K562 (cell line): Measurements from ENCODE around the gene APBA2. TPM values are rescaled to one million over a fixed set of nuclear protein-coding genes. Genes with fewer than 3 reads are reported as not detected.

Experiments used
- HLTF ChIP-seq: fragments of 450-650 bp; IDR thresholded peaks from 2 replicates; pipeline ENCODE4 v1.6.1; 2016
- HOMEZ ChIP-seq: fragments of 250-450 bp; sonication (Bioruptor Pico); IDR thresholded peaks from 2 replicates; pipeline ENCODE4 v1.4.0; 2020; ENCODE audit warnings: mild to moderate bottlenecking, moderate library complexity
- POLR2H ChIP-seq: IDR thresholded peaks from 2 replicates; pipeline ENCODE4 v1.6.1; 2016; ENCODE audit warnings: missing genetic modification characterization, low read depth, mild to moderate bottlenecking, control low read depth, missing compliant biosample characterization, moderate library complexity
- SMAD1 ChIP-seq: fragments of 150-350 bp; IDR thresholded peaks from 2 replicates; pipeline ENCODE4 v1.6.1; 2014; ENCODE audit warnings: low read length, low read depth; ENCODE audit not compliant: partially characterized antibody
- SMAD4 ChIP-seq: fragments of 250-450 bp; sonication (Bioruptor Pico); conservative IDR thresholded peaks from 2 replicates; pipeline ENCODE4 v1.8.0; 2021; ENCODE audit warnings: inconsistent platforms, mild to moderate bottlenecking, moderate library complexity
- THAP12 ChIP-seq: fragments of 250-450 bp; sonication (Bioruptor Pico); IDR thresholded peaks from 2 replicates; pipeline ENCODE4 v1.9.0; 2021; ENCODE audit warnings: mild to moderate bottlenecking, inconsistent platforms
- THRAP3 ChIP-seq: fragments of 450-650 bp; IDR thresholded peaks from 2 replicates; pipeline ENCODE4 v1.6.1; 2016; ENCODE audit warnings: mild to moderate bottlenecking, inconsistent platforms, borderline replicate concordance
- ZNF197 ChIP-seq: fragments of 200-800 bp; sonication (Bioruptor generic); IDR thresholded peaks from 2 replicates; pipeline ENCODE4 v1.6.1; 2016; ENCODE audit warnings: low read depth, missing genetic modification characterization, missing compliant biosample characterization
- ZNF324 ChIP-seq: fragments of 250-450 bp; sonication (Bioruptor Pico); IDR thresholded peaks from 2 replicates; pipeline ENCODE4 v1.4.0; 2020; ENCODE audit warnings: mild to moderate bottlenecking
- polyA plus RNA-seq, 8 experiments: library from polyadenylated mRNA; depleted of rRNA in 4 of 8; stranded (reverse) in 5 of 8; unstranded in 3 of 8; fragments of >200 nt; fragmentation: Nextera tagmentation in 2 of 8; fragmentation: Illumina TruSeq in 1 of 8; extraction: Ambion mirVana in 2 of 8; extraction: Trizol in 1 of 8; gene quantifications; 2 replicates each; pipeline versions ENCODE4 v1.2.1 to v1.2.3, GENCODE V29; 2011 to 2014; ENCODE audit warnings: inconsistent platforms in 1 of 8, missing spikeins in 1 of 8
- total RNA-seq, 7 experiments: library from RNA; depleted of rRNA in 6 of 7; stranded (reverse); fragments of >200 nt in 6 of 7; fragmentation: Illumina TruSeq in 2 of 7; extraction: Trizol in 2 of 7; gene quantifications; 2 replicates each; pipeline versions ENCODE4 v1.2.1 to v1.2.3, GENCODE V29; 2011 to 2021; ENCODE audit warnings: low replicate concordance in 1 of 7

Gene APBA2
- total and polyA plus RNA-seq, 9 of the 15 experiments (the other 6 are each of a cell fraction or from before 2014, with no cell fraction given) = 0.24 to 40.9 (median 25.2) TPM

- no peak for TF ChIP-seq POLR2H
- TF ChIP-seq ZNF197 (CRISPR knock-in tag) = no peak
- no peak for TF ChIP-seq ZNF324 (CRISPR knock-in tag)
- no peak for TF ChIP-seq THRAP3
- TF ChIP-seq SMAD4 (CRISPR knock-in tag) = no peak
- TF ChIP-seq HOMEZ (CRISPR knock-in tag) = no peak
- TF ChIP-seq SMAD1 = no peak
- no peak for TF ChIP-seq HLTF
- no peak for TF ChIP-seq THAP12 (CRISPR knock-in tag)
Measured at GRCh38 chr15:28943146-28943545, 57.4 kb downstream of the APBA2 start (continued).
